Renal pelvis (tissue), 12 donors: Measurements from ENCODE around the gene JCHAIN. TPM values are rescaled to one million over a fixed set of nuclear protein-coding genes. Genes with fewer than 3 reads are reported as not detected.
"Not testable (repeated sequence)": the region's sequence is repeated elsewhere in the genome, so short reads cannot be mapped to it uniquely, and the experiment has no call there.

ENCODE experiments used
- DNase-seq: peaks from one replicate; pipeline ENCODE4 v3.0.0-alpha.2; 2013
- long read RNA-seq, 16 experiments: transcript quantifications; one replicate each; lab custom pipeline, GENCODE V29; 2026
- polyA plus RNA-seq, 3 donors: library from polyadenylated mRNA; unstranded; fragments of 120-200 nt; gene quantifications; one replicate each; pipeline ENCODE4 v1.2.1, GENCODE V29; 2013; ENCODE audit not compliant: insufficient read length in 3 of 3

JCHAIN gene
- 1 to 10 TPM in 1 of 3 donors, under 1 TPM in 2; 0.31 to 1.1 (median 0.64) TPM for polyA plus RNA-seq
- long read RNA-seq, donor 1, result 0 reads
- long read RNA-seq, donor 2, result 0 reads
- long read RNA-seq, donor 3, result 0 reads
- long read RNA-seq, donor 4, result 0 reads
- long read RNA-seq, donor 5, result 0 reads
- long read RNA-seq, donor 6, partial matches to known transcripts, result 0 of 1 reads
- long read RNA-seq, donor 6, other reads (novel, unspliced or antisense), result 0 of 1 reads
- long read RNA-seq, donor 7, partial matches to known transcripts, result 110 of 111 reads
- long read RNA-seq, donor 7, other reads (novel, unspliced or antisense), result 0 of 111 reads
- long read RNA-seq, donor 8, result 0 reads
- long read RNA-seq, donor 9, result 0 reads
- long read RNA-seq, donor 10, result 0 reads
- long read RNA-seq, donor 11, result 0 reads
- long read RNA-seq, donor 12, result 0 reads
- long read RNA-seq, donor 13, result 0 reads
- long read RNA-seq, donor 14, result 0 reads
- long read RNA-seq, donor 15, result 0 reads
- long read RNA-seq, donor 16, result 0 reads

DNA sequence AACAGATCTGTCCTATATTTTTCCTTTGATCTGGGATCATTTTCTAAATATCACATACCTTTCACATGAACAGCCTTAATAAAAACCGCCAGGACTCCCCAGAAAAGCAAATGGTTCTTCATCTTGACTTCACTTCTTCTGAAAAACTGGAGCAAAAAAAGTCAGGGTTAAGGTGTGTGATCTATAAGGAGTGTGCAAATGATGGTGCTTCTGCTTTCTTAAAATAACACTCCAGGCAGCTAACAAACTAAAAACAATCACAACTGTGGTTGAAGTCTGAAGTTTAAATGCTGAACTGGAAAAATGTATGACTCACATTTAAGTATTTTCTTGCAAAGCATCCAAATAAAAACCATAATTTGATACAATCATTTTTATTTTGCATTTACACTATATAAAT, at the start of gene JCHAIN:
Gene JCHAIN (minus strand): TSS at position 140 of the 400 bp plus-strand sequence. CDS start 18 bp downstream, at position 122.
- DNase-seq, result no peak

DNA sequence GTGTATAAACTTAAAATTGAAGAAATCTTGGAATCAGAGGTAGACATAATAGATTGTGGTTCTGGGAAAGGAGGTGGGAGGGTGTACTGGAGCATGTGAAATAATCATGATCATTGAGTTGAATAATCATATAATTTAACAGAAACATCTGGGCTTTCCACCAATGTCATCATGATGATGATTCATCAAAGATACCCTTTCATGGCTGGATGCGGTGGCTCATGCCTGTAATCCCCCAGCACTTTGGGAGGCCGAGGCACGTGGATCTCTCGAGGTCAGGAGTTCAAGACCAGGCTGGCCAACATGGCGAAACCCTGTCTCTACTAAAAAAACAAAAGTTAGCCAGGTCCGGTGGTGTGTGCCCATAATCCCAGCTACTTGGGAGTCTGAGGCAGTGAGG, 48.8 kb upstream of the JCHAIN start:
- no peak for DNase-seq

DNA sequence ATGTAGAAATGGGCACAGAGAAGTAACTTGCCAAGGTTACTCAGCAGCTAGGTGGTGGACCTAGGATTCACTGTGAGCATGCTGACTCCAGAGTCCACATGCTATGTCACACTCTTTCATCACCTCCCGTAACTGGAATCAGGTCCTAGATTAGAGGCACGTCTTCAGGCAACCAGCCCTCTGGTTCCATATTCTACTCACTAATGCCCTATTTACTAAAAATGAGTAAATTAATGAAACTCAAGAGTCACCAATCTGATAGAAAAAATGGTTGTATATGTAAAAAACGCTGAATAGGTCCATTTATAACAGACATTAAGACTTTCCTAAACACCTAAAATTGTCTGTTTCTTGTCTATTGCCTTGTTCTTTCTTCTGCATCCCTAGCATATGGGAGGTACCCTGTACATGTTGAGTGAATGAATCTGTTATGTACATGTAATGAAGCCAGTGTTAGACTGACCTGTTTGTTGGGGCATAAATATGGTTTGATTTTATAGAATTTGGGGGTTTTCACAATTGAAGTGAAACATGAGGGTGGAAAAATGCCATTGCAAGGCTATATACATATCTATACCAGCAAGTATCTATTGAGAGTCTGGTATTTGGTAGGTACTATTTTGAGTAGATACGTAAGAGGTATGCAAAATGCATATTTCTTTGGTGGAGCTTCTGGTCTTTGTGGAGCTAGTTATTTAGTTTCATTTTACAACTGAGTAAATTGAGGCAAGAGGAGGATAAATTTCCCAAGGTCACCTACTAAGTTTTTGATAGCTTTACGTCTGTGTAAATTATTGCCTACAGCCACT, 48.0 kb upstream of the JCHAIN start:
- no peak for DNase-seq

DNA sequence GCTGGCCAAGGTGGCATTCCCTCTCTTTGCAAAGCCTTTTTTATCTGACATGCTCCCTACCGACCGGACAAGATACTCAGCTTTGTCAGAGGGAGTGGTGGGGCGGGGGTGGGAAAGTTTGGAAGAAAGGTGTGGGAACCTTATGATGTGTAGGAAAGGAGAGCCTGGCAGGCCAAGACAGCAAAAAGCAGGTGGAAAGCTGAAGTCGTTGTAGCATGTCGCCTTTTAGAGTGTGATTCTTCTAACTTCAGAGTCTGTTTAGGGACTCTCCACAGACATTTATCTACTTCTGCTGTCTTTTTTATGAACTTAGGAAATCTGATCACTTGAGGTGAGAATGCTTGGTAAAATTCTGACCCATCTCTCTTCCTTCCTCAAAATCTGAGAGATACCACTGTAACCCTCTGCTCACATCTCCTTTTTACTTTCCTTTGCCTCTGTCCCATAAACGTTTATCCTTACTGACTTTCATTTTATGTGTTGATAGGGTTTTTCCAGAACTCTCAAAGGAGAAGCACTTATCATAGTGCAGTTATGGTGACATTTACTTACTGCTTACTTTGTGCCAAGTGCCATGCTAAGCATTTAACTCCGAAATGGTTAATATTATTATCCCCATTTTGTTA, 47.3 kb upstream of the JCHAIN start:
- no peak for DNase-seq

DNA sequence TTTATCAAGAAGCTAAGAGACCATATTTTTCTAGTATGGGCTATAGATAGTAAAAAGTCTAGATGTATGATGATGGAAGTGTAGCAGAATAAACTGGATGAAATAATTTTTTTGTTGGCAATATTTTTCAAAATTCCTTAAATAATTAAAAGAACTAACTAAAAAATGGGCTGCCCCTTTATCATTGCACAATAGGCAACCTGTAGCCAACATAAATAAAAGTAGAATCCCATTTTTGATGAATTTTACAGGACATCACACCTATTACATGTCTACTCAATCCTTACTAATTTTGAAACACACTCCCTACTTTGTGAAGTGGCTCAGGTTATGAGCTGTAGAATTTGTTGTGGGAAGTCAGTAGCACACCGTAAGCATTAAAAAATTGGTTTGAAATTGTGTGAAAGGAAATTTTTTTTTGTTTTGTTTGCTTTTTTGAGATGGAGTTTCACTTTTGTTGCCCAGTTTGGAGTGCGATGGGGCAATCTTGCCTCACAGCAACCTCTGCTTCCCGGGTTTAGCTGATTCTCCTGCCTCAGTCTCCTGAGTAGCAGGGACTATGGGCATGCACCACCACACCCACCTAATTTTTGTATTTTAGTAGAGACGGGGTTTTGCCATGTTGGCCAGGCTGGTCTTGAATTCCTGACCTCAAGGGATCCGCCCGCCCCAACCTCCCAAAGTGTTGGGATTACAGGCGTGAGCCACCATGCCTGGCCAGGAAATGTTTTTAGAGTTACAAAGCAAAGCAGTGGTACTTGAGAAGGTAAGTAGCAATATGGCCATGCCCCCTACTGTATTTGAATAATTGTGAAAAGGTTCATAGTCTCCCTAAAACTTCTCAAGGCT, 46.5 kb upstream of the JCHAIN start:
- DNase-seq, result no peak

DNA sequence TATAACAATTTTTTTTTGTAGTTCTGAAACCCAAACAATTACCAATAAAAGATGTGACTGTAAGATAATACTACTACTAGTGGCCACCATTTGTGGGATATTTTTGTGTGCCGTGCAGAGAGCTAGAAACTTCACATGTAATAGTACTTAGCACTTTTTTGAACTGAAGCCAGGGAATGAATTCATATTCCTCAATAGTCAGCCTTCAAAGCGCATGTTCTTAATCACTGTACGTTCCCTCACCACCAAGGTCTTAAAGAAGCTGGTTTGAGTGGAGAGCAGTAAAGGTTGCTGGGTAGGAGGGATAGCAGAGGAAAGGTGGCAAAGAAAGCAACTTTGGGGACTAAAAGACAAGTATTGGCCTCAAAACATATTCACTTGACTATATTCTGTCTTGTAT, 45.8 kb upstream of the JCHAIN start:
- no peak for DNase-seq

DNA sequence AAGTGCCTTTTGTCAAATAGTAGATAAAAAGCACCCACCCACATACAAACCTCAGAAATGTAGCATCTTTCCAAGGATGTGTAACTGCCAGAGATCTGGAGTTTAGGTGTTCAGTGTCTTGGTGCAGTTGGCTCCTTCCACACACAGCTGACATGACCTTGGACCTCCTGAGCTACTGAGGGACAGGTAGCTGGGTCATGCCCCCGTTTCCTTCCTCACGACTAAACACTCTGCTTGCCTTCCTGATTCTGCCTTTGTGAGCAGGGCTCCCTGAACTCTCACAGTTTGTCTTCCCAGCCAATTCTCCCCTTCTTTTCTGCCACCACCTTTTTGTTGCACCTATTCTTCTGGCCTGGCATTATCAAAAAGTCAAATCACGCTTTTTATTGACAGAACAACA, 45.3 kb upstream of the JCHAIN start:
- DNase-seq, result no peak

DNA sequence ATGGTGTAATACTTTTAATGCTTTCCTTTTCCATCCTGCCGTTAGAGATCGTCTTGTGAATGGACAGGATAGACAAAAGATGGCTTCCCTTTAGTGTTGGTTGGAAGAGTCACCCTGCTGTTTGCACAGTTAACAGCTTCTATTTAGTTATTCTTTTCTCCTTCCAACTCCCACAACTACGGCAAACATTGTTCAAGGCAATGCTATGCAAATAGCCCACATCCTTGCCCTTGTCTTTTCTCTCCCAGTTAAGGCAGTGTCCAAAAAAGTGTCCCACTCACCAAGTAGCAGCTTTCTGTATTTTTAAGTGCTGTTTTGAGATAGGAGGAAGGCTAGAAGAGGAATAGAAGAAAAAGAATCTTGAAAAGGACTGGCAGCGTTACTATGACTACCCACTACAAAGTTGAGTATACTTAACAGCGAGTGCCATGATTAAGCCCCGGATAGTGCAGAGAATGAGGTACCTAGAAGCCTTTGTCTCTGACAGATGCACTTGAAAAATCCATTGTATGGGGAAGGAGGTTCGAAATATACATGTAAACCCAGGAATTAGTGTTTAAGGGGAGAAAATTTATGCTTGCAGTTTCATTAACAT, 43.4 kb upstream of the JCHAIN start:
- no peak for DNase-seq

DNA sequence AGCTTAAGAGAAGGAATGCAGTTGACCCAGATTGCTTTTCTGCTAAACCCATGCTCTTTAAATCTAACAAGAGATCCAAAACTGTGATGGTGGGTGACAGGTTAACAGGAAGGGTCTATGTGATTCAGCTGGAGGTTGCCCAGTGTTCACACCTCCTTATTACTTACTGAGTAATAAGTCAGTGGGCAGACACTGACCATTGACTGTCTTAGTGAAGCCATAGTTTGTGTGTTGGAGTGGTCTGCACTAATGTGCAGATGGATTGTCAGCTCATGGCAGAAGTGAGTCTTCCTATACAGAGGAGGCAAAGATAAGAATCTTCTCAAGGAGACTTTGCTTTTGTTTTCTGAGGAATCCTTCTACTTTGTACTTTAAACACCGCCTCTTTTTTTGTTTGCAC, 40.2 kb upstream of the JCHAIN start:
- DNase-seq, result no peak

DNA sequence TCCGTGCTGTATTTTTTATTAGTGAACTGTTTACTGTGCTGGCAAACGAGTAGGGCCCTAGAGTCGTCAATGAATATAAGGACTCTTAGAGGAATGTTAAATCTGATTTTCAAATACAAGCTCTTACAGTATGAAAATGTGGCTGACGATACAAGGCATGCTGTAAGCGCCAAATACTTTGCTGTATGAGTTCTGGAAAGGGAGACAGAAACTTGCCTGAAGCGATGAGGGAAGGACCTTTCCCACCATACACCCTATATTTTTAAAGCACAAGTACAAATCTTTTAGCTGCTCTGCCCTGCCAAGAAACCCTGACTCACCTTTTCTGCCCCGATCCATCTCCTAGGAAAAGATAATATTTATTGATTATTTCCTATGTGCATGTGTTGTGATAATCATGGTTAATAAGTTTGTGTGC, 39.7 kb upstream of the JCHAIN start:
- no peak for DNase-seq

DNA sequence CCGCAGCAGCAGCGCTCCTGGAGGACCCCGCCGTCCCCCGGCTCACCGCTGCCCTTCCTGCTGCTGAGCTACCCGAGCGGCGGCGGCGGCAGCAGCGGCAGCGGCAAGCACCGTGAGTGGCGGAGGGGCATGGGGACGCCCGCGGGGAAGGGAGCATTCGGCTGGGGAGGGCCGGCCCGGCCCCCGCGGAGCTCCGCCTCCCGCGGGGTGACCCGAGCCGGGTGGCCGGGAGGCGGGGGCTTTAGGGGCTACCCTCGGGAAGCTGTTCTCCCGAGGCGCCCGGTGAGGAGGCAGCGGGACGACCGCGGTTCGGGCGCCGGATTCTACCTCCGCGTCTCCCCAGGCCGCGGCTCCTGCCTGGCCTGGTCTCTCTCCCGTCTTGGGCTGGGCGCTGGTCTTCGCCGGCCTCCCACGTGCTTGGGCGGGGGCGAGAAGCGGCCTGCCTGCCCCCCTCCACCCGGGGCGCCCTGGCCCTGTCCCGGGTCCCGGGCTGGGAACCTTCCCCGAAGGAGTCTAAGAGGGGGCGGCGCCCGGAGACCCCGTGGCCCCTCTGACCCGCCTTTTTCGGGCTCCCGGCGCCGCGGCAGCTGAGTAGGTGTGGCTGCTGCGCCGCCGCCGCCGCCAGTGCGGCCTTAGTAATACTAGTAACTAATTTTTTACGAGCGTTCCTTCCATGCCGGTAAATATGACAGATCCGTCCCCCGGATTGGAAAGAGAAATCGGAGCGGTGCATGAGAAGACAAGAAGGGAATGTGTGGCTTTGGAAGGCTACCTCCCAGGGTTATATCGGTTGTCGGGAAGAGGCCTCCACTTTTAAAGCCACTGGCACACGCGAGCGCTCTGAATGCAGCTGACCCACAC, 39.1 kb upstream of the JCHAIN start:
- DNase-seq, result no peak

DNA sequence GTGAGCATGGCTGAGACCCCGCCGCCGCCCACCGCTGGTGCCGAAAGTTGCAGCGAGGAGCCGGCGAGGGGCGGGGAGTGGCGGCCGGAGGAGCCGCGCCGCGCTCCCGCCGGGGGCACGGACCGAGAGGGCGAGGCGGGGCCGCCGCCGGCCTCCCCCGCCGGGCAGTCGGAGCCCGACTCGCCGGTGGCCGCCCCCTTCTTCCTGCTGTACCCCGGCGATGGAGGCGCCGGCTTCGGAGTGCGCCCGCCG, 38.5 kb upstream of the JCHAIN start:
- DNase-seq, result no peak

DNA sequence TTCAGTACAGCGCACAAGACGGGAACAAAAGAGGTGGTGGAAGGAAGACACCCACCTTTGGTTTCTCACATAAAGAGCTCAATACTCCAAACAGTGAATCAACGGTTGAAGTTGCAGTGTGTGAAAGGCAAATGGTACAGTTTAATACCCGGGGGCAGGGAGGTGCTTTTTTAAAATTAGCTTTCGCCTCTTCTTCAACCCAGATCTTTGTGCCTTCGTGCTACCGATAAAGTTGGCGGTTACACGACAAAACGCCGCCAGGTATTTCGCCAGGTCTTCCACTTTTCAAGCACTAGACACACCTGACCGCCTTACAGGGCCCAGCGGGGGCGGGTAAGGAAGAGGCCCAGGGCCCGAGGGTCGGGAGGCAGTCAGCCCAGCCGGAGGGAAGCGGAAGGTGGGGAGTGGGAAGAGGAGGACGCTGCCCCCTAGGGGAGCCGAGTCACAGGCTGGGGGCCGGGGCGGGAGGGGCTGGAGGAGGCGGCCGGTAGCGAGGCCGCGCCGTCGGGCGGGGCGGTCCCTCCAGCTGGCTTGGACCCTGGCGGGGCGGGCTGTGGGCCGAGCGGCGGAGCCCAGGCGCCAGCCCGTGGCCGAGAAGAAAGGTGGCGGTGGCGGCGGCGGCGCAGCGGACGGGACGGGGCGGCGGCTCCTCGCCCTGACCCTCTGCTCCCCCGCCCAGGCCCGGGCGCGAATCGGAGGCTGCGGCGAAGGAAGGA, 38.1 kb upstream of the JCHAIN start:
- DNase-seq, result peak; percentile 92

DNA sequence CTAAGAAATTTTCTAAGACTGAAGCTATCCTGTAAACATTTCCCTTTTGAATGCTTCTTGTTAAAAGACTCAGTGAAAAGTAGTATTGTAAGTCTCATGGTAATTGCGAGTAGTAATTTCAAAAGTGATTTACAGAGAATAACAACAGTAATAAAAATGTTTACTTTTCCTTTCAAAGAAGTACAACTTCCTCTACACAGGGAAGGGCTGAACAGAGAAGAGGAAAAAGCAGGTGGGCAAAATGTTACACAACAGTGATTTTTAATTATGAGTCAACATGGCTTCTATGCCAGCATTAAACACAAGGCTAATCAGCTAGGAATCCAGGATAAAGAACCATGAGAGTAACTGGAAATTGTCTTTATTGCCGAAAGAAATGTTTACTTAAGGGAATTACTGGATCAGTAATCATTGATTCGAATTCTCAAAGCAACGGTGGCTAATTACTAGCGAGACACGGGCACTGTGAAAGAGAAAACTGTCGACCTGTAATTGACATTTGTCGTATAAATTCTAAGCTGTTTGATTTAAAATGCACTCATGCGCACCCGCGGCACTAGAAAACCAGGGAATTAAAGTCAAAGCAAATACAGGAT, 37.4 kb upstream of the JCHAIN start:
- no peak for DNase-seq

DNA sequence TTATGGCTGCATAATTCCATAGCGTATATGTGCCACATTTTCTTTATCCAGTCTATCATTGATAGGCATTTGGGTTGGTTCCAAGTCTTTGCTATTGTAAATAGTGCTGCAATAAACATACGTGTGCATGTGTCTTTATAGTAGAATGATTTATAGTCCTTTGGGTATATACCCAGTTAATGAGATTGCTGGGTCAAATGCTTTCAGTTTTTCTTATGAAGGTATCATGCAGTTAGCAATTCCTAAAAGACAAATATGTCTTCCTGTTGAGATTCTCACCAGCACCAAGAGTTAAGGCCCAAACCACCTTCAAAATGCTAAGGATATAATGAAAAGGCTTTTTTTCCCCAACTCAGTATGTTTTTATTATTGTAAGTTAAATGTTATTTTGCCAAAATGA, 36.3 kb upstream of the JCHAIN start:
- DNase-seq, result not testable (repeated sequence)

DNA sequence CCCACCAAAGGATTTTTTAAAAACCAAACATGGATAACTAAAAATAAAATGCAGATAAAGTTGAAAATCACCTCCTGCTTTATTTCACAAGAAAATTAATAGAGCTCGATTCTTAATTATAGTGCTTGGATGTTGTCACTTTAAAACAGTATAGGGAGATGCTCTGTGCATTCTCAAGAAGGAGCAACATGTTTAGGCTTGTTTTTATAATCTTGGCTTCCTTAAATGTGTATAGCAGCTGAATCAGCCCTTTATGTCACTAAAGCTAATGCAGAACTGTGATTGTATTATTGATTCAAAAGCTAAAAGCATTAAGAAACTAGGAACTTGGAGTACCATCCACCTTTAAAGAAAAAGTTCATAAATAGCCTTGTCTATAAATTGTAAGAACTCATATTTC, 35.0 kb upstream of the JCHAIN start:
- DNase-seq, result no peak

DNA sequence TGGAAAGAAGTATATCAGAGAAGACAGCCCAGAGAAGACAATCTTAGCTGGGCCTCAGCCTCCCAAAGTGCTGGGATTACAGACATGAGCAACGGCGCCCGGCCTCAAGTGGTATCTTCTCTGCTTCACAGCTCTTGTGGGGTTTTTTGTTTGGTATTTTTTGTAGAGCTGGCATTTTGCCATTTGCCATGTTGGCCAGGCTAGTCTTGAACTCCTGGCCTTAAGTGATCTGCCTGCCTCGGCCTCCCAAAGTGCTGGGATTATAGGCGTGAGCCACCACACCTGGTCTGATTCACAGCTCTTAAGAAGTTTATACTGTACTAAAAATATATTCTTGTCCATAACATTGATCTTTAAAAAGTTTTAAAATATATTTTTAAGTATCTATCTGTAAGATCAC, 34.4 kb upstream of the JCHAIN start:
- no peak for DNase-seq

DNA sequence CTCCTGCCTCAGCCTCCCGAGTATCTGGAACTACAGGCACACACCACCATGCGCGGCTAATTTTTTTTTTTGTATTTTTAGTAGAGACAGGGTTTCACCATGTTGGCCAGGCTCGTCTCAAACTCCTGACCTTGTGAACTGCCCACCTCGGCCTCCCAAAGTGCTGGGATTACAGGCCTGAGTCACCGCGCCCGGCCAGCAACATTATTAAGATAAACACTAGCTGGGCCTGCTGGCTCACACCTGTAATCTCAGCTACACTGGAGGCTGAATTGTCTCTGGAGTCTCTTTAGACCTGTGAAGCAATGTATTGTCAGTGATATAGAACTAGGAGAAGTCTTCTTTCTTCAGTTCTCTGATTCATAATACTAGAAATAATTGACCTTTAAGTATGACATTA, 32.1 kb upstream of the JCHAIN start:
- DNase-seq, result not testable (repeated sequence)

DNA sequence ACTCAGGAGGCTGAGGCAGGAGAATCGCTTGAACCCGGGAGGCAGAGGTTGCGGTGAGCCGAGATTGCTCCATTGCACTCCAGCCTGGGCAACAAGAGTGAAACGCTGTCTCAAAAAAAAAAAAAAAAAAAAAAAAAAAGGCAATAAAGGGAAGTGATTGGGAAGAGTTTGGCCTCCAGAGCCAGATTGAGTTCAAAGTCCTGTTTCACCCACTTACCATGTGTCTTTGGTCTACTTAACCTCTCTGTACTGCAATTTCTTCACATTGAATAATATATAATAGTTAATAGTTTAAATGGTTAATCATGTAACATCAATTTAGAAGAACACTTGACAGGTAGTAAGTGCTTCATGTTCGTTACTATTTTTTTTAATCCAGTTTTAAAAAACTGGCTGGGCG, 28.3 kb upstream of the JCHAIN start:
- DNase-seq, result not testable (repeated sequence)
